ENCODE data around the gene IDUA.

IDUA gene

GRCh38 chr4:986428-986878 is 391 bp upstream of the IDUA start:
- no peaks in the 10 kb centered on the region for H3K27me3 Mint-ChIP-seq
- peaks cover 6% of the 10 kb centered on the region for H3K36me3 Mint-ChIP-seq (ENCODE audit: low read depth)
- no peaks in the 10 kb centered on the region for H3K9me3 Mint-ChIP-seq
- peaks cover 30% of the 10 kb centered on the region for H3K4me1 Mint-ChIP-seq (ENCODE audit: low read depth)
- no peak for DNase-seq
- peak overlapping the region; percentile 89 for H3K27ac Mint-ChIP-seq
- peak overlapping the region; percentile 85 for H3K4me3 Mint-ChIP-seq

GRCh38 chr4:987624-988513 is 1.0 kb downstream of the IDUA start:
- H3K9me3 Mint-ChIP-seq, result no peaks in the 10 kb centered on the region
- H3K27ac Mint-ChIP-seq, result peak overlapping the region; percentile 69
- no peaks in the 10 kb centered on the region for H3K27me3 Mint-ChIP-seq
- DNase-seq, result no peak
- H3K36me3 Mint-ChIP-seq (ENCODE audit: low read depth), result peaks cover 6% of the 10 kb centered on the region
- peak overlapping the region; percentile 79 for H3K4me3 Mint-ChIP-seq
- peaks cover 30% of the 10 kb centered on the region for H3K4me1 Mint-ChIP-seq (ENCODE audit: low read depth)

- no peak overlapping the region for H3K4me3 Mint-ChIP-seq
- DNase-seq, result no peak
- H3K27me3 Mint-ChIP-seq, result no peaks in the 10 kb centered on the region
- H3K36me3 Mint-ChIP-seq (ENCODE audit: low read depth), result peaks cover 6% of the 10 kb centered on the region
- no peak overlapping the region for H3K27ac Mint-ChIP-seq
- H3K4me1 Mint-ChIP-seq (ENCODE audit: low read depth), result peaks cover 30% of the 10 kb centered on the region
- H3K9me3 Mint-ChIP-seq, result no peaks in the 10 kb centered on the region
Observed at GRCh38 chr4:988726-989721, 2.2 kb downstream of the IDUA start.

- Mint-ChIP-seq H3K27ac (no peak overlapping the region), H3K9me3 (no peaks in the 10 kb centered on the region), H3K4me1 (ENCODE audit: low read depth) (peaks cover 24% of the 10 kb centered on the region), H3K27me3 (no peaks in the 10 kb centered on the region), H3K4me3 (no peak overlapping the region), H3K36me3 (ENCODE audit: low read depth) (peaks cover 6% of the 10 kb centered on the region)
- no peak for DNase-seq
Observed at GRCh38 chr4:989722-990471, 3.1 kb downstream of the IDUA start.

GRCh38 chr4:990746-991367 is 4.0 kb downstream of the IDUA start:
- H3K4me1 Mint-ChIP-seq (ENCODE audit: low read depth), result peaks cover 16% of the 10 kb centered on the region
- no peak overlapping the region for H3K27ac Mint-ChIP-seq
- H3K36me3 Mint-ChIP-seq (ENCODE audit: low read depth), result peaks cover 6% of the 10 kb centered on the region
- H3K9me3 Mint-ChIP-seq, result no peaks in the 10 kb centered on the region
- H3K4me3 Mint-ChIP-seq, result no peak overlapping the region
- no peaks in the 10 kb centered on the region for H3K27me3 Mint-ChIP-seq
- DNase-seq, result no peak

GRCh38 chr4:991451-992296 is 4.8 kb downstream of the IDUA start:
- Mint-ChIP-seq H3K27me3 (peaks cover under 1% of the 10 kb centered on the region), H3K27ac (no peak overlapping the region), H3K4me3 (no peak overlapping the region), H3K36me3 (ENCODE audit: low read depth) (peaks cover 6% of the 10 kb centered on the region), H3K4me1 (ENCODE audit: low read depth) (peaks cover 10% of the 10 kb centered on the region), H3K9me3 (no peaks in the 10 kb centered on the region)
- DNase-seq, result no peak

GRCh38 chr4:992297-993110 is 5.7 kb downstream of the IDUA start:
- no peak overlapping the region for H3K27ac Mint-ChIP-seq
- H3K27me3 Mint-ChIP-seq, result peaks cover 4% of the 10 kb centered on the region
- peaks cover 11% of the 10 kb centered on the region for H3K4me1 Mint-ChIP-seq (ENCODE audit: low read depth)
- no peaks in the 10 kb centered on the region for H3K9me3 Mint-ChIP-seq
- H3K36me3 Mint-ChIP-seq (ENCODE audit: low read depth), result peaks cover 6% of the 10 kb centered on the region
- no peak for DNase-seq
- H3K4me3 Mint-ChIP-seq, result no peak overlapping the region

GRCh38 chr4:993111-994029 is 6.5 kb downstream of the IDUA start, which contains the start of gene SLC26A1:
Gene SLC26A1, minus strand, starts transcription at chr4:993404. Its CDS starts 1,701 bp downstream, at chr4:991703.
- H3K4me1 Mint-ChIP-seq (ENCODE audit: low read depth), result peaks cover 9% of the 10 kb centered on the region
- H3K4me3 Mint-ChIP-seq, result no peak within 1 kb of the TSS
- H3K27me3 Mint-ChIP-seq, result peaks cover 11% of the 10 kb centered on the region
- no peak within 1 kb of the TSS for H3K27ac Mint-ChIP-seq
- peaks cover 6% of the 10 kb centered on the region for H3K36me3 Mint-ChIP-seq (ENCODE audit: low read depth)
- no peak for DNase-seq
- H3K9me3 Mint-ChIP-seq, result no peaks in the 10 kb centered on the region

GRCh38 chr4:995311-996026 is 8.6 kb downstream of the IDUA start:
- peaks cover 29% of the 10 kb centered on the region for H3K27me3 Mint-ChIP-seq
- peaks cover 2% of the 10 kb centered on the region for H3K36me3 Mint-ChIP-seq (ENCODE audit: low read depth)
- H3K9me3 Mint-ChIP-seq, result no peaks in the 10 kb centered on the region
- no peak overlapping the region for H3K27ac Mint-ChIP-seq
- H3K4me1 Mint-ChIP-seq (ENCODE audit: low read depth), result peaks cover 10% of the 10 kb centered on the region
- no peak for DNase-seq
- no peak overlapping the region for H3K4me3 Mint-ChIP-seq

- H3K27me3 Mint-ChIP-seq, result peaks cover 35% of the 10 kb centered on the region
- H3K4me3 Mint-ChIP-seq, result no peak overlapping the region
- no peaks in the 10 kb centered on the region for H3K36me3 Mint-ChIP-seq (ENCODE audit: low read depth)
- no peak overlapping the region for H3K27ac Mint-ChIP-seq
- no peak for DNase-seq
- peaks cover 10% of the 10 kb centered on the region for H3K4me1 Mint-ChIP-seq (ENCODE audit: low read depth)
- no peaks in the 10 kb centered on the region for H3K9me3 Mint-ChIP-seq
Observed at GRCh38 chr4:996030-996996, 9.5 kb downstream of the IDUA start.

Measured in activated T-cell treated with anti-CD3 and anti-CD28 coated beads, Interleukin-2, amount 50 U/mL, for 24 hours (primary cell).